Measurements from ENCODE around the gene CDYL.
"Not testable (repeated sequence)": the region's sequence is repeated elsewhere in the genome, so short reads cannot be mapped to it uniquely, and the experiment has no call there.

Gene CDYL

DNA sequence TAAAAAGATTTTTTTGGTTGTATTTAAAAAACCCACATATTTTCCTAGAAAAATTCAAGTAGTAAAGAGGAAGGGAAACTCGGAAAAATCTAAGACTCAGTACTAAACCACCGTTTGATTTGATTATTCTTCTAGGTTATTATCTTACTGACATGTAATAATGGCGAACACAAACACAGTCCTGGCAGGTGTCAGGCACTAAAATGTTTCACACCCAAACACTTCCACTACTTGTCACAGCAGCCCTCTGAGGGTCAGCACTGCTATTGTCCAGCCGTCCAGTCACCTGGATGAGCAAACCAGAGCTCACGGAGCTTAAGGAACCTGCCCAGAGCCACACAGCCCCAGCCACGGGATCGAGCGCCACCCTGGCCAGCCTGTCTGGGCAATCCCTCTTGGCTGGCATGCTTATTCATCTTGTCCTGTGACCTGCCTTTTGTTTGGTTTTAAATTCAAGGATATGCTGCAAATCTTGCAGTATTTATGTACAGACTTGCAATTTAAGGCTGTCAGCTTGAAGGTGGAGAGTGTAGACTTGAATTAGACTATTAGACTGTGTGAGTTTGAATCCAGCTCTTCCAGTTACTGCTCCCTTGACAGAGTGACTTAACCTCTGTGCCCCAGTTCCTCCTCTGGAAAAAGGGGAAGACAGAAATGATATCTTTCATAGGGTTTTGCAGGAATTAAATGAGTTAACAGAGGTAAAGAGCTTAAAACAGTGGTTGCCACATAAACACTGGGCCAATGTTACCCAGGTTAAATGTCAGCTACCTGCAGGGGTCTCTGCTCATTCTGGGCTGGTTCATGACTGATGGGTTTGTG, 82.2 kb downstream of the CDYL start:
- DNase-seq (ENCODE audit: low read depth): no peak
- TF ChIP-seq CTCF (conservative IDR thresholded peaks at IDR 0.05; ENCODE audit: low read depth, low read length): no peak
- no peak overlapping the region for H3K4me3 ChIP-seq (ENCODE audit: low read length)

- H3K4me3 ChIP-seq (ENCODE audit: low read length): no peak overlapping the region
- no peak for DNase-seq (ENCODE audit: low read depth)
- no peak for TF ChIP-seq CTCF (conservative IDR thresholded peaks at IDR 0.05; ENCODE audit: low read depth, low read length)
Measured at GRCh38 chr6:4860387-4860786, 84.2 kb downstream of the CDYL start.

GRCh38 chr6:4861564-4861963, 85.4 kb downstream of the CDYL start:
- H3K4me3 ChIP-seq (ENCODE audit: low read length): no peak overlapping the region
- no peak for TF ChIP-seq CTCF (conservative IDR thresholded peaks at IDR 0.05; ENCODE audit: low read depth, low read length)
- no peak for DNase-seq (ENCODE audit: low read depth)

GRCh38 chr6:4864519-4864918, 88.3 kb downstream of the CDYL start:
- H3K4me3 ChIP-seq (ENCODE audit: low read length): no peak overlapping the region
- no peak for TF ChIP-seq CTCF (conservative IDR thresholded peaks at IDR 0.05; ENCODE audit: low read depth, low read length)
- no peak for DNase-seq (ENCODE audit: low read depth)

DNA sequence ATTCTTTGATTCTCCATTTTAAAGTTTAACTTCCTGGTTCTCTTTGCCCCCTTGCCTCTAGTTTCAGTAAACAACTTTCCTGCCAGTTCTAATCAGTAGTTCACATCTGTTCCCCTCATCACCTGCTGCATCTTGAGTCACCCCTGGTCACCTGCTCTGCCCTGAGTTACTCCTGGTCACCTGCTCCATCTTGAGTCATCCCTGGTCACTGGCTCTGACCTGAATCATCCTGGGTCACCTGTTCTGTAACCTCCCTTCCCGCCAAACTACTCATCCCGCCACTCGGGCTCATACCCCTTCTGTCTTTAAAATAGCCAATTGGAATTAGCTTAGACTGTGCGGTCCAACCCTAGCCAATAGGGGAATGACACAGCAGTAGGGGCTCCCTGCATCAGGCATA, 88.8 kb downstream of the CDYL start:
- not testable (repeated sequence) for DNase-seq (ENCODE audit: low read depth)

GRCh38 chr6:4870821-4871494, 94.8 kb downstream of the CDYL start:
- no peak overlapping the region for H3K4me3 ChIP-seq (ENCODE audit: low read length)
- no peak for TF ChIP-seq CTCF (conservative IDR thresholded peaks at IDR 0.05; ENCODE audit: low read depth, low read length)
- no peak for DNase-seq (ENCODE audit: low read depth)

More for the DNA sequence above, 88.8 kb downstream of the CDYL start:
- not testable (repeated sequence) for H3K4me3 ChIP-seq (ENCODE audit: low read length)

GRCh38 chr6:4871825-4872224, 95.6 kb downstream of the CDYL start:
- TF ChIP-seq CTCF (conservative IDR thresholded peaks at IDR 0.05; ENCODE audit: low read depth, low read length): no peak
- DNase-seq (ENCODE audit: low read depth): no peak
- no peak overlapping the region for H3K4me3 ChIP-seq (ENCODE audit: low read length)

All from retinal pigment epithelial cell (primary cell).